GM12873 (cell line): ENCODE data around the gene LRRC8C.

Experiments
- CTCF ChIP-seq: IDR thresholded peaks from 2 replicates; pipeline ENCODE4 v1.5.1; 2012; ENCODE audit warnings: low read depth, mild to moderate bottlenecking, moderate library complexity, low read length, control low read depth; ENCODE audit not compliant: insufficient read depth; ENCODE audit errors: missing control alignments

Gene LRRC8C

GRCh38 chr1:89757532-89757931 is 124.6 kb downstream of the LRRC8C start:
- TF ChIP-seq CTCF = no peak

- TF ChIP-seq CTCF = no peak
Measured at GRCh38 chr1:89758156-89758555, 125.2 kb downstream of the LRRC8C start.

- no peak for TF ChIP-seq CTCF
Measured at GRCh38 chr1:89759036-89759435, 126.1 kb downstream of the LRRC8C start.

- TF ChIP-seq CTCF = no peak
Measured at GRCh38 chr1:89760496-89760895, 127.6 kb downstream of the LRRC8C start.

GRCh38 chr1:89761338-89761737 is 128.4 kb downstream of the LRRC8C start:
- no peak for TF ChIP-seq CTCF

GRCh38 chr1:89761901-89762300 is 129.0 kb downstream of the LRRC8C start:
- no peak for TF ChIP-seq CTCF

- no peak for TF ChIP-seq CTCF
Measured at GRCh38 chr1:89762386-89762778, 129.5 kb downstream of the LRRC8C start.
